PC-3 (cell line): Measurements from ENCODE around the gene SLC7A6. TPM values are rescaled to one million over a fixed set of nuclear protein-coding genes. Genes with fewer than 3 reads are reported as not detected.
A peak's percentile ranks its signal among the peaks of the same experiment; 100 is the strongest.

Experiments used
- ATAC-seq: fragments of 200-7000 bp; cut with Tn5 transposase; 2 replicates; pipeline ENCODE4 v1.9.1; 2020; ENCODE audit warnings: mild to moderate bottlenecking, moderate library complexity
- Bru-seq: library from RNA; stranded (reverse); fragments of 400-500 nt; gene quantifications from one replicate; lab custom pipeline; 2021; lab: Mats Ljungman, UMichigan
- BruChase-seq, 2 experiments: library from RNA; stranded (reverse); fragments of 400-500 nt; gene quantifications; one replicate each; lab custom pipeline; 2021; lab: Mats Ljungman, UMichigan
- BruUV-seq: library from RNA; stranded (reverse); fragments of 400-500 nt; replicated peaks from 2 replicates; lab custom pipeline; 2021; lab: Mats Ljungman, UMichigan
- CTCF ChIA-PET: fragments of 300-600 bp; sonication (Branson Sonifier 250); formaldehyde crosslinking; loops from one replicate; lab custom pipeline; 2022; ENCODE audit warnings: antibody characterized with exemption; lab: Charles Lee
- POLR2A ChIA-PET: fragments of 300-600 bp; sonication (Branson Sonifier 250); formaldehyde crosslinking; loops from one replicate; lab custom pipeline; 2022; ENCODE audit warnings: antibody characterized with exemption; ENCODE audit not compliant: unreplicated experiment; lab: Charles Lee
- DNase-seq: peaks from one replicate; pipeline ENCODE4 v3.0.0-alpha.2; 2015
- H2AFZ ChIP-seq: fragments of 300-600 bp; sonication (generic); 2 replicates; pipeline ENCODE4 v1.6.0; 2016; ENCODE audit warnings: antibody characterized with exemption, low read length
- H3F3A ChIP-seq: fragments of 300-600 bp; sonication (generic); one replicate; pipeline ENCODE4 v1.6.0; 2017; ENCODE audit warnings: antibody characterized with exemption, low read length, control low read depth, mild to moderate bottlenecking; ENCODE audit not compliant: unreplicated experiment
- H3K27ac ChIP-seq: fragments of 300-600 bp; sonication (generic); 2 replicates; pipeline ENCODE4 v1.5.1; 2016; ENCODE audit warnings: mild to moderate bottlenecking, low read length
- H3K27me3 ChIP-seq: fragments of 300-600 bp; sonication (generic); 2 replicates; pipeline ENCODE4 v1.6.1; 2016; ENCODE audit warnings: low read length, mixed read lengths
- H3K36me3 ChIP-seq: fragments of 300-600 bp; sonication (generic); 2 replicates; pipeline ENCODE4 v1.6.1; 2016; ENCODE audit warnings: low read depth, mixed run types, low read length, mixed read lengths
- H3K4me1 ChIP-seq: fragments of 300-600 bp; sonication (generic); 2 replicates; pipeline ENCODE4 v1.5.1; 2016; ENCODE audit warnings: low read length; ENCODE audit not compliant: insufficient read depth
- H3K4me2 ChIP-seq: fragments of 300-600 bp; sonication (generic); 2 replicates; pipeline ENCODE4 v1.6.0; 2016; ENCODE audit warnings: low read length
- H3K4me3 ChIP-seq: fragments of 300-600 bp; sonication (generic); 2 replicates; pipeline ENCODE4 v1.5.1; 2016; ENCODE audit warnings: mild to moderate bottlenecking, low read length, mixed read lengths
- H3K79me2 ChIP-seq: fragments of 300-600 bp; sonication (generic); 2 replicates; pipeline ENCODE4 v1.6.1; 2017; ENCODE audit warnings: low read length, mixed read lengths
- H3K9ac ChIP-seq: fragments of 300-600 bp; sonication (generic); 2 replicates; pipeline ENCODE4 v1.6.0; 2016; ENCODE audit warnings: mild to moderate bottlenecking, low read length
- H3K9me2 ChIP-seq: fragments of 300-600 bp; sonication (generic); replicated peaks from 2 replicates; pipeline ENCODE4 v1.6.1; 2016; ENCODE audit warnings: mixed run types, low read length, mixed read lengths
- H3K9me3 ChIP-seq: fragments of 300-600 bp; sonication (generic); 2 replicates; pipeline ENCODE4 v1.6.1; 2016; ENCODE audit warnings: low read length, mixed read lengths
- H4K20me1 ChIP-seq: fragments of 300-600 bp; sonication (generic); 2 replicates; pipeline ENCODE4 v1.6.1; 2016; ENCODE audit warnings: low read length, mixed read lengths
- CTCF ChIP-seq: fragments of 300-600 bp; sonication (generic); conservative IDR thresholded peaks from 2 replicates; pipeline ENCODE4 v1.5.1; 2017; ENCODE audit warnings: antibody characterized with exemption, low read depth, mild to moderate bottlenecking, low read length
- EZH2 ChIP-seq: fragments of 300-600 bp; sonication (generic); IDR thresholded peaks from one replicate; pipeline ENCODE4 v1.6.1; 2017; ENCODE audit warnings: antibody characterized with exemption, mild to moderate bottlenecking, low read length; ENCODE audit not compliant: unreplicated experiment
- intact Hi-C: fragments of 100-400 bp; cut with micrococcal nuclease; formaldehyde crosslinking; loops from 2 replicates; pipeline ENCODE4 v1.9.0; 2023
- long read RNA-seq: library from polyadenylated mRNA; unstranded; transcript quantifications from one replicate; pipeline ENCODE4 v2.0.0, GENCODE V29; 2021; ENCODE audit not compliant: unreplicated experiment
- total RNA-seq: library from RNA; depleted of rRNA; stranded (reverse); fragments of >200 nt; gene quantifications from 2 replicates; pipeline ENCODE4 v1.2.3, GENCODE V29; 2014; rRNA removed

Gene SLC7A6
- total RNA-seq (22.2 and 24.7 TPM in 2 replicates), Bru-seq, nascent RNA (percentile 74 among the genes with signal in this experiment), BruChase-seq, experiment 1, labeled RNA remaining after a 6-hour chase (percentile 90 among the genes with signal in this experiment), BruChase-seq, experiment 2, labeled RNA remaining after a 2-hour chase (percentile 87 among the genes with signal in this experiment)
- long read RNA-seq, full-length matches to known transcripts, result 3 of 37 reads
- long read RNA-seq, partial matches to known transcripts, result 8 of 37 reads
- long read RNA-seq, other reads (novel, unspliced or antisense), result 26 of 37 reads

- DNase-seq, result peak; percentile 74
- peak within 1 kb of the TSS; percentile 86 for H3K9ac ChIP-seq
- POLR2A ChIA-PET, result interaction anchor here (0.6 to 1.9 kb wide), 6 partner anchors 19 to 1637 kb away, joined by 3 to 10 read pairs (median 4); partner anchors contain the start of genes PLA2G15, PRMT7 and SLC7A6OS
- intact Hi-C loops, result no loop called here
- peaks cover 49% of the 10 kb centered on the region for H3K79me2 ChIP-seq
- H3K4me3 ChIP-seq, result peak within 1 kb of the TSS; percentile 92
- ATAC-seq, result peak; percentile 70
- H3K27me3 ChIP-seq, result no peaks in the 10 kb centered on the region
- peak within 1 kb of the TSS; percentile 84 for H2AFZ ChIP-seq
- H3K4me2 ChIP-seq, result peak within 1 kb of the TSS; percentile 87
- no peaks in the 10 kb centered on the region for H3F3A ChIP-seq
- H3K27ac ChIP-seq, result peak within 1 kb of the TSS; percentile 63
- no peaks in the 10 kb centered on the region for H3K9me2 ChIP-seq
- BruUV-seq, result TSS peak; percentile 35
- H3K4me1 ChIP-seq, result peaks cover 14% of the 10 kb centered on the region; the same call in 1 of the 2 replicates
- H3K36me3 ChIP-seq, result no peaks in the 10 kb centered on the region; the same call in 1 of the 2 replicates
- no peaks in the 10 kb centered on the region for H3K9me3 ChIP-seq
- TF ChIP-seq EZH2, result no peak
- TF ChIP-seq CTCF, result peak; percentile 57
- CTCF ChIA-PET, result interaction anchor here (1.0 to 1.4 kb wide), 4 partner anchors 24 to 61 kb away, joined by 3 to 7 read pairs (median 6); partner anchors contain the start of genes PRMT7 and SLC7A6OS
- no peaks in the 10 kb centered on the region for H4K20me1 ChIP-seq
Observed at GRCh38 chr16:68264128-68265077, at the start of gene SLC7A6. Gene SLC7A6, plus strand, starts transcription at chr16:68264526. Its CDS starts 10,201 bp downstream, at chr16:68274727.

- Histone ChIP-seq H3F3A (no peaks in the 10 kb centered on the region), H3K4me3 (no peak overlapping the region), H3K36me3 (no peaks in the 10 kb centered on the region), H4K20me1 (no peaks in the 10 kb centered on the region), H3K79me2 (no peaks in the 10 kb centered on the region), H3K4me2 (no peak overlapping the region), H3K4me1 (no peaks in the 10 kb centered on the region), H3K9ac (no peak overlapping the region), H3K27ac (no peak overlapping the region), H3K27me3 (no peaks in the 10 kb centered on the region), H3K9me3 (no peaks in the 10 kb centered on the region), H2AFZ (no peak overlapping the region), H3K9me2 (no peaks in the 10 kb centered on the region)
- ChIA-PET POLR2A (no interaction called here), CTCF (no interaction called here)
- DNase-seq (no peak), ATAC-seq (no peak)
- intact Hi-C loops, result no loop called here
- no TSS peak for BruUV-seq
- TF ChIP-seq CTCF, result no peak
Observed at GRCh38 chr16:68214726-68215125, 49.6 kb upstream of the SLC7A6 start.
